ENCODE data around the gene RGS18. TPM values are rescaled to one million over a fixed set of nuclear protein-coding genes. Genes with fewer than 3 reads are reported as not detected.

RGS18 gene
- polyA plus RNA-seq, 4 donors = 1.9 to 5.8 (median 2.9) TPM

Other genes starting within 250 kb of the RGS18 start
- not detected for gene RGS21, start 158.5 kb downstream of the RGS18 start, polyA plus RNA-seq (ENCODE audit: insufficient read length in 4 of 4)